ENCODE results near the gene GFER.

Gene GFER

DNA sequence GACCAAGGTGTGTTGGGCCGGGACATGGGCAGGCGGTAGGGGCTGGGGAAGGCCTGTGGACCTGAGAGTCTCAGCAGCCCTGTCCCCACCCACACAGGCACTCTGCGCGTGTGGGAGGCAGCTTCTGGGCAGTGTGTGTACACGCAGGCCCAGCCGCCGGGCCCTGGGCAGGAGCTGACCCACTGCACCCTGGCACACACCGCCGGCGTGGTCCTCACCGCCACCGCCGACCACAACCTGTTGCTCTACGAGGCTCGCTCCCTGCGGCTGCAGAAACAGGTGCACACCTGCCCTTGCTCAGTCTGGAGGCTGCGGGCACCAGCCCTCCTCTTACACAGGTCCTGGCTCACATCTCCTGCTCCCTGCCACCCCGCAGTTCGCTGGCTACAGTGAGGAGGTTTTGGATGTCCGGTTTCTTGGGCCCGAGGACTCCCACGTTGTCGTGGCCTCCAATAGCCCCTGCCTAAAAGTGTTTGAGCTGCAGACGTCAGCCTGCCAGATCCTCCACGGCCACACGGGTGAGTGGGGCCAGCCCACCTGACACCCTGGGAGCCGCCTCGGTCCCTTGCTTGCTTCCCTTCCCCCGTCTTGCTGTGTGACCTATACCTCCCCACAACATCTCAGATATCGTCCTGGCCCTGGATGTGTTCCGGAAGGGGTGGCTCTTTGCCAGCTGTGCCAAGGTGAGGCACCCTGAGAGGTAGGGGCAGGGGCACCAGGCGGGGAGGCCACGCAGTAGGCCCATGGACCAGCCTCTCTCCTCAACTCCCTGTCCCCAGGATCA, 8.4 kb upstream of the GFER start:
- DNase-seq: no peak

DNA sequence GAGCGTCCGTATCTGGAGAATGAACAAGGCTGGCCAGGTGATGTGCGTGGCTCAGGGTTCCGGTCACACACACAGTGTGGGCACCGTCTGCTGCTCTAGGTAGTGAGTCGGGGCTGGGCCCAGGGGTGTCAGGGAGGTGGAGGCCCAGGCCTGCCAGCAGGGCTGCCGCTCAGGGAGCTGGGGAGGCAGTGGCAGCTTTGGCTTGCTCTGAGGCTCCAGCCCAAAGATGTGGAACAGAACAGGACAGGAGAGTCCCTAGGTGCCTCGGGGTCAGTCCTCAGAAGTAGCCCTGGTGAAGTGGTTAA, 7.8 kb upstream of the GFER start:
- no peak for DNase-seq

DNA sequence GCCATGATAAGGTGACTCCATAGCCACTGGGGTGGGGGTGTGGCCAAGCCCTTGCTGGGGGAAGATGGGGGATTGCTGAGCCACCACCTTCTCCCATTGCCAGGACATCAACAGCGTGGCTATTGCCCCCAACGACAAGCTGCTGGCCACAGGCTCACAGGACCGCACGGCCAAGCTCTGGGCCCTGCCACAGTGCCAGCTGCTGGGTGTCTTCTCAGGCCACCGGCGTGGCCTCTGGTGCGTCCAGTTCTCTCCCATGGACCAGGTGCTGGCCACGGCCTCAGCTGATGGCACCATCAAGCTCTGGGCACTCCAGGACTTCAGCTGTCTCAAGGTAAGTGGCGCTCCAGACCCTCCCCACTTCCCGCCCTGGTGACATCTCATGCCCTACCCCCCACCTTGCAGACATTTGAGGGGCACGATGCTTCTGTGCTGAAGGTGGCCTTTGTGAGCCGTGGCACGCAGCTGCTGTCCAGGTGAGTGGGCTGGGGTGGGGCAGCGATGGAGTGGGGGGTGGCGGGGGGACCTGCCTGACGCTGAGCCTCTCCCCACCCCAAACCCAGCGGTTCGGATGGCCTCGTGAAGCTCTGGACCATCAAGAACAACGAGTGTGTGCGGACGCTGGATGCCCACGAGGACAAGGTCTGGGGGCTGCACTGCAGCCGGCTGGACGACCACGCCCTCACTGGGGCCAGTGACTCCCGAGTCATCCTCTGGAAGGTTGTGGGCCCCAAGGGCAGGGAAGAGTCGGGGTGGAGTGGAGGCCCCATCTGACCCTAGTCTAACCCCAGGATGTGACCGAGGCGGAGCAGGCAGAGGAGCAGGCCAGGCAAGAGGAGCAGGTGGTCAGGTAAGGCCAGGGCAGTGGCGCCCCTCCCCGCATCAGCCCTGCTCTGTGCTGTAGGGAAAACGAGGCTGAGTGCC, 6.8 kb upstream of the GFER start:
- no peak for DNase-seq

DNA sequence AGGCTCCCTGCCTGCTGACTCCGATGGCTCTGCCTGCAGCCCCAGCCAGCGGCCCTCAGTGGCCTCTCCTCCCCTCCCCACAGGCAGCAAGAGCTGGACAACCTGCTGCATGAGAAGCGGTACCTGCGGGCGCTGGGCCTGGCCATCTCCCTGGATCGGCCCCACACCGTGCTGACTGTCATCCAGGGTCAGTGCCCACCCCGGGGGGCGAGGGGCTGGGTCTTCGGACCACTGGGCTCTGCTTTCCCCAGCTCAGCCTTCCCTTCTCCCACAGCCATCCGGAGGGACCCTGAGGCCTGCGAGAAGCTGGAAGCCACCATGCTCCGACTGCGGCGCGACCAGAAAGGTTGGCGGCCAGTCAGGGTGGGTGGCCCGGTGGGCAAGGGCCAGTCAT, 6.1 kb upstream of the GFER start:
- no peak for DNase-seq

DNA sequence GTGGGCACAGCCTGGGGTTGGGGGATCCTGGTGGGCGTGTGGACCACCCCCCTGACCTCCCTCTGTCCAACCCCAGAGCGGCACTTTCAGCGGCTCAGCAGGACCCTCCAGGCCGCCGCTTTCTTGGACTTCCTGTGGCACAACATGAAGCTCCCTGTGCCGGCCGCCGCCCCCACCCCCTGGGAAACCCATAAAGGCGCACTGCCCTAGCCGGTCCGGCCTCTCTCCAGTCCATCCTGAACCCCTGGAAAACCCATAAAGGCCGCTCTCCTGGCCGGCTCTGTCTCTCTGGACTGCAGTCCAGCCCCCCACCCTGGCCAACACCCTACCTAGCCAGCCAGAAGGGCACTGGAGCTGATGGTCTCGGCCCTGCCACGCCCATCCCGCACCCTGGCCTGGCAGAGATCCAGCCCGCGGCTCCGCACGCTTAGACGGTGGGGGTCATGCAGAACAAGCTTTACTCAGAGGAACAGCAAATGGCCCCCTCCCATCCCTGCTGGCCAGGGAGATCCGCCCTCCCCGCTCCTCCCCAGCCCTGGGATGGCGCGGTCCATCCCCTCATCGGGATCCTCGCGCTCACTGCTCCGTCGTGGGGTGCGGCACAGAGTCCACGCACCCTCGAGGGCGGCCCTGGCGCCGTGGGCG, 5.4 kb upstream of the GFER start:
- no peak for DNase-seq

DNA sequence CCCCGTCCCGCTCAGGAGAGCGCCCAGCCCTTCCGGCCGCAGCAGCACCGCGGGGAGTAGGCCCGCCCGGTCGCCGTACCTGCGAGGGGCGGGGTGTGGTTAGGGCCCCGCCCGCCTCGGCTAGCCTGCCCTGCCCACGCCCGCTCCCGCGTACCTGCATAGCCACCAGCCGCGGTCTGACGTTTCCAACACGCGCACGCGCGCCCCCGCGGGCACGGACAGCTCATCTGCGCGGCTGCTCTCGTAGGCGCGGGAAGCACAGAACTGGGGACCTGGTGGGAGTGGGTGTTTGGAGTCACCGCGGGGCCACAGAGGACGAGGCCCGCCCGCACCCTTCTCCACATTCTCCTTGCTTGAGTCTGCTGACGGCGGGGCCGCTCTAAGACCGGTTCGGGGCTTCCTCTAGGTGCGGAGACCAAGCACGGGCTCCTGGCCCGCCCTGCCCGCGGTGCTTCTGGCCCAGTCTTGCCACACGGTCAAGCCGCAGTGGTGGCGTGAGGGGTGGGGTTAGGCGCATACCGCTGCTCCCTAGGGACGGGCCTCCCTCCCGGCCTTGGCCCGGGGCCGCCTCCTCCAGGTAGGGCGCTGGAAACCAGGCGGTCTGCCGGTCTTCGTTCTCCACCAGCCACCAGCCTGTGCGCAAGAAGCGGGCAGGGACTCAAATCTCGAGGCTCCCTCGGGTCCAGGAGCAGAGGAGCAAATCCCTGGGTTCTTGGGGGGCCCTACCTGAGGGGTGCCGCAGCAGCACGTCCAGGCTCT, 4.5 kb upstream of the GFER start:
- peak; percentile 37 for DNase-seq

DNA sequence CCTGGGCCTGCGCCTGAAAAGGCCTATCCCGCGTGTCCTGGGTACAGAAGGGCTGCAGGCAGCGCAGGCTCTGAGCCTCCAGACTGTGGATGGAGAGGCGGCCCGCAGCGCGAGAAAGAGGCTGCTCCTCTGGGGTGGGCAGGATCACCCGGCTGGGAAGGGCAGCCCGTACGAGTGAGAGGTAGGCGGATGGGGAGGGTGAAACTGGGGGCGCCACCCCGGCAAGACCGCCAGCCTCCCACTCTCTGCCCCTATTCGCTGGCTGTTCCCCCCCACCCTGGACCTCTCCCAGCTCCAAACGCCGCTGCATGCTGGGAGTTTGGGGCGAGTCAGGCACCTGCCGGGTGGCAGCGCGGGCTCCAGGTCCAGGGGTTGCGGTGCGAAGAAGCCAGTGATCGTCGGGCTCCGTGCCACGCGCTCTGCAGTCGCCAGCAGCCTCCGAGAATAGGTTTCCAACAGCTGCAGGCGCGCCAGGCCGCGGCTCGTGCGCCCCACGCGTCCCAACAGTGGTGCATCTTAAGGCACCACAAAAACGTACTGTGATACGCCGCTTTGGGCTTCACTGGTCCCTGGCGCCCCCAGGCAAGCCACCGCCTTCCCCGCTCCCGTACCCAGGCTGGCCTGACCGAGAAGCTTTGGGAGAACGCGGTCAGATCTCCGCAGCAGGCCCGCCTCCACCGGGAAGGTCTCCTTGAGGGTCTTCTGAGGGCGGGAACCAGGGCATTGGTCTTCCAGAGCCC, 3.8 kb upstream of the GFER start:
- no peak for DNase-seq

DNA sequence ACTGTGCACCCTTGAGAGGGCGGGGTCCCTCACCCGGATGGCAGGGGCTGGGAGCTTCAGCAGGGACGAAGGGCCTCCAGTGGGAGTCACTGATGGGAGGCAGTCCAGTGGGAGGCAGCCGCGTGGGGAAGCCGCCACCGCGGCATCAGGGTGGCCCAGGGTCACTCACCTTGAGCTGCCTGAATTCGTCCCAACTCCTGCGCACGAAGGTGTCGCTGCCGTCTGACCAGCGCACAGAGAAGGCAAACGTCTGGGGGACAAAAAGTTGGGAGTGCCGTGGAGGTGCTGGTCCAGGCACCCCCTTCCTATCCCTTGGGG, 3.3 kb upstream of the GFER start:
- no peak for DNase-seq

DNA sequence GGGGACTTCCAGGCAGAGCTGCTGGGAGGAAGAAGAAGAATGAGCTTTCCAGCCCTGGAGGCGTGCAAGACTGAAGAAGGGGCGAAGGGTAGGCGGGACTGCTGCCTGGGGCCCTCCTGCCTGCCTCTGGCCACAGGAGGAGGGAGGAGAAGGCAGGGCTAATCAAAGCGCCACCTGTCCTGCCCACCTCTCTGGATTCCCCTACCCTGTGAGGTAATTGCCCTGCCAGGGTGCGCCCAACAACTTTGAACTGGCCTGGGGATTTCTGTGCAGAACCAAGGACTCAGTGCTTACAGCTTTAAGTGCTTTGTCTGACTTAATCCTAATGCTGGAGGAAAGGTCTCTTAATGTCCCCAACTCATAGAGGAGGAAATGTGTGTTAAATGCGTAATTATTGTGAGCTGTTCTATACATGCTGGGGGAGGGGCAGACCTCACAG, 2.6 kb upstream of the GFER start, which contains the start of gene NOXO1:
Gene NOXO1 (minus strand): TSS at position 72 of the 439 bp plus-strand sequence. CDS start 290 bp downstream, outside the sequence.
- DNase-seq: no peak

DNA sequence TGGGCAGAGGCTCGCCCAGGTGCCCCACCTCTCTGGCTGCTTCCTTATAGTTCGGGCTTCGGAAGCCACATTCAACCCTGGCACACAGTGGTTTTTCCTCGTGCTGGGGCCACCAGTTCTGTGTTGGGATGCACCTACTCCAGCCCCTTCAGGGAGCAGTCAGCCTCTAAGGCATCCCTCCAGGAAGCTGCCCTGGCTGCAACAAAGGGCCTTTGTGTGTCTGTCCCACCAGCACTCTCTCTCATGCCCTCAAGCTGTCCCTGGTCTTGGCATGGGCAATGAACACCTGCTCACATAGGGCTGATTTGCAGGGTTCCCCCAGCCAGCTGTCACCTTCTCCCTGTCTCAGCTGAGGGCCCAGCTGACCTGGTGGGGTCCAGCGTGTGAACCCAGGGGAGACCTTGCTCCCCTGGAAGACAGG, 2.0 kb upstream of the GFER start:
- DNase-seq: no peak

DNA sequence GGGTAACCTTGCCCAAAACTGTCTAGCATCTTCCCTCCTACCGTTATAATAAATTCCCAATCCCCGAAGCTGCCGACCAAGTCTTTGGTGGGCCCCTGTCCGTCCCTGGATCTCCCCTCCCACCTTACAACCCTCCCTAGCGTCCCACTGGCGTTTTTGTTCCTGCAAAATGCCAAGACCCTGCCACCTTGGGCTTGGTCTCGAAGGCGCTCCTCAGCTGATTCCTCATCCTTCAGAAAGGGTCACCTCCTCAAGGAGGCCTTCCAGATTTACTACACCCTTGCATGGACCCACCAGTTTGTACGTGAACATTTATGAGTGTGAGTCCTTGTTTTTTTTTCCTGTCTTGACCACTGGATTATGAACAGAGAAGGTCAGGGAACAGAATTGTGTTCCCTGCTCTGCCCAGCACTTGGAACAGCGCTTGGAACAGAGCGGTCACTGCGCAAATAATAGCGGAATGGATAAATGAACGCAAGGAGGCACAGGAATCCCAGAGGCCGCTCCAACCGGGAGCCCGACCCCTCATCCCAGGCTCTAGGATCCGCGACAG, 926 bp upstream of the GFER start:
- no peak for DNase-seq

DNA sequence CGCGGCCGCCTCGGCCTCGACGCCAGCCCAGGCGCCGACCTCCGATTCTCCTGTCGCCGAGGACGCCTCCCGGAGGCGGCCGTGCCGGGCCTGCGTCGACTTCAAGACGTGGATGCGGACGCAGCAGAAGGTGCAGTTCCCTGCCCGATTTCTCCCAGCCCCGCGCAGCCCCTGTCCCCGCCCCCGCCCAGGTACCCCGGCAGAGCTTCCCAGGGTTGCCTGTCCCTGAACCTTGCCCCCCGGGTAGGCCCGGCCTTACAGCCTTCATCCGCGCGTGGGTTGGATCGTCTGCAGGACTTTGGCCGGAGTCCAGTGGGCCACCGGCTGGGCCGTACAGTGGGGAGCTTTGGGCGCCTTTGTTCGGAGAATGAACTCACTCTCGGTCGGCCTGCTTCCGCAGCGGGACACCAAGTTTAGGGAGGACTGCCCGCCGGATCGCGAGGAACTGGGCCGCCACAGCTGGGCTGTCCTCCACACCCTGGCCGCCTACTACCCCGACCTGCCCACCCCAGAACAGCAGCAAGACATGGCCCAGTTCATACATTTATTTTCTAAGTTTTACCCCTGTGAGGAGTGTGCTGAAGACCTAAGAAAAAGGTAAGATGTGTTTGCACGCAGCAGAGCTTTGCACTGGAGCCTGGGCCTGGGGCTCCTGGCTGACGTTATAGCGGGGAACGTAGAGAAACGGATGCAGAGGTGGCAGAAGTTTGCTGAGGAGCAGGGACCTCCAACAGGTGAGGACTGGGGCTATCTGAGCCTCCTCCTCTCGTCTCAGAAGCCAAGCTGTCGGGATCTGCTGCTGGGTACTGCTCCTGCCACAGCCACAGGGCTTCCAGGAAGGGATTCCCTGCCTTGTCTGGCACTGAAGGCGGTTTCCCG, 593 bp downstream of the GFER start:
- no peak for DNase-seq

DNA sequence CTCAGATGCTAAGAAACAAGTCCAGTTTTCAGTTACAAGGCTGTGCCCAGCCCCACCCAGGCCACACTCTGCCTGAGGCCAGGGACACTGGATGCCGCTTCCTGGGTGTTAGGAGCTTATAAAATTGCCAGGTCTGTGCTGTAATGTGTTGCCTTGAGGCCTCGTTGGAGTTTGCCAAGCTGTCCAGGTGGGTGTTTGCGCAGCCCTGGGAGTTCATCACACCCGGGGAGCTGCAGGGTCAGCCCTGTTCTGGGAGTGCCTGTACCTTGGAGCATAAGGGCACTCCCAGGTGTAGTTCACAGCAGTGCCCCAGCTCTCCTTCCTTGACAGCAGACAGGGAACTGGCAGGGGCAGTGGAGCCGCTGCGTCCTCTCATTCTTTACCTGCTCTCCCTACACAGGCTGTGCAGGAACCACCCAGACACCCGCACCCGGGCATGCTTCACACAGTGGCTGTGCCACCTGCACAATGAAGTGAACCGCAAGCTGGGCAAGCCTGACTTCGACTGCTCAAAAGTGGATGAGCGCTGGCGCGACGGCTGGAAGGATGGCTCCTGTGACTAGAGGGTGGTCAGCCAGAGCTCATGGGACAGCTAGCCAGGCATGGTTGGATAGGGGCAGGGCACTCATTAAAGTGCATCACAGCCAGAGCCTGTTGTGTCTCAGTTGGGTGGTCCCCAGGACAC, 1.6 kb downstream of the GFER start:
- no peak for DNase-seq

DNA sequence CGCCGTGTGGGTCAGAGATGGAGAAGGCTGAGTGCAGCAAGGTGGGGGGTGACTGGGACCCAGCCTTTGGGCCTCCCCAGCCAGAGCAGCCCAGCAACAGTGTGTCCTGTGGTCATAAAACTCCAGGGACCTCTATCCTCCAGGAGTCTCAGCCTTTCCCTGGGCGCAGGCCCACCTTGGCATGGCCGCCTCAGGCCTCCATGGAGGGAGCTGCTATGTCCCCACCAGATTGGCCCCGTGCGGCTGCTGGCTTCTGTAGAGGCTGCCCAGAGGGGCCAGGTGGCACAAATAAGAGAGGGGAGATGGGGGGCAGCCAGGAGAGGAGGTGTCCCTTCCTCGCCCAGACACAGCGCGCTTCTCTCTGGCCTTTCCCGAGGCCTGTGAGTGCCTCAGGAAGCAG, 3.2 kb downstream of the GFER start:
- no peak for DNase-seq

DNA sequence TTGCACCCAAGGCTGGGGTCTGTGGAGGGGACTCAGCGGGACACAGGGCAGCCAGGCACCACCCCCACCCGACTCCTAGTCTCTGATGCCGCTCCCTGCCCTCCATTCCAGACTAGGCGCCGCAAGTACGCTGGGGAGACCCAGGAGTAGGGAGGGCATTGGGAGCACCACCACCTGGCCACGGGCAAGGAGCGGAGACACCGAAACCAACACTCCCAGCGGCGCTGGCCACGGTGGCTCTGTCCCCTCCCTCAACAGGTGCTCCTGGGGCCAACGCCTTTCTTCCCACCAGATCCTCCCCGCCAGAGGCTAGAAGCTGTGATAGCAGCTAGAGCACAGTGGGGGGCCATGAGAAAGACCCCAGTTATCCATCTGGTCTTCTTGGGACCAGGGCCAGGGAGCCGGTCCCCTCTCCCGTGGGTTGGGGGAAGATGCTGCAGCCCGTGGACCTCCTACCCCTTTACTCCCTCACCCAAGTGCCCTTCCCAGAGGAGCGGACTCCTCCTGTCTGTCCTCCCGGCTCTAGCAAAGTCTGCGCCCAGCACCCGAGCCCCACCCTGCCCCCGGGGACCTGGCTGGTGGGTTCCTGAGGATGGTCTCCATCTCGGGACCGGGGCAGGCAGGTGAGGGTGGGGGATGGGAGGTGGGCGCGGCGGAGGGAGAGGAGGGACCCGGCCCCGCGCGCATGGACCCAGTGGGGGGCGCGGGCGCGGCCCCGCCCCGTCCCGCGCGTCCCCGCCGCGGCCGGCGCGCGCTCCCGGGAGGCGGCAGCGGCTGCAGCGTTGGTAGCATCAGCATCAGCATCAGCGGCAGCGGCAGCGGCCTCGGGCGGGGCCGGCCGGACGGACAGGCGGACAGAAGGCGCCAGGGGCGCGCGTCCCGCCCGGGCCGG, 5.5 kb downstream of the GFER start, which contains the start of gene SYNGR3:
Gene SYNGR3 (plus strand): TSS at position 762 of the 892 bp plus-strand sequence. CDS start 133 bp downstream, outside the sequence.
- no peak for DNase-seq

DNA sequence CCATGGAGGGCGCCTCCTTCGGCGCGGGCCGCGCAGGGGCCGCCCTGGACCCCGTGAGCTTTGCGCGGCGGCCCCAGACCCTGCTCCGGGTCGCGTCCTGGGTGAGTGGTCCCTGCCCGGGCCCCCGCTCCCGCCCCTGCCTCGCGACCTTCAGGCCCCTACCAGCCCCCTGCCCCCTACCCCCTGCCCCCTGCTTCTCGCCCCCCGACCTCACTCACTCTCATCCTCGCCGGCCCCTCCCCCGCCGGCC, 6.0 kb downstream of the GFER start:
- DNase-seq: no peak

DNA sequence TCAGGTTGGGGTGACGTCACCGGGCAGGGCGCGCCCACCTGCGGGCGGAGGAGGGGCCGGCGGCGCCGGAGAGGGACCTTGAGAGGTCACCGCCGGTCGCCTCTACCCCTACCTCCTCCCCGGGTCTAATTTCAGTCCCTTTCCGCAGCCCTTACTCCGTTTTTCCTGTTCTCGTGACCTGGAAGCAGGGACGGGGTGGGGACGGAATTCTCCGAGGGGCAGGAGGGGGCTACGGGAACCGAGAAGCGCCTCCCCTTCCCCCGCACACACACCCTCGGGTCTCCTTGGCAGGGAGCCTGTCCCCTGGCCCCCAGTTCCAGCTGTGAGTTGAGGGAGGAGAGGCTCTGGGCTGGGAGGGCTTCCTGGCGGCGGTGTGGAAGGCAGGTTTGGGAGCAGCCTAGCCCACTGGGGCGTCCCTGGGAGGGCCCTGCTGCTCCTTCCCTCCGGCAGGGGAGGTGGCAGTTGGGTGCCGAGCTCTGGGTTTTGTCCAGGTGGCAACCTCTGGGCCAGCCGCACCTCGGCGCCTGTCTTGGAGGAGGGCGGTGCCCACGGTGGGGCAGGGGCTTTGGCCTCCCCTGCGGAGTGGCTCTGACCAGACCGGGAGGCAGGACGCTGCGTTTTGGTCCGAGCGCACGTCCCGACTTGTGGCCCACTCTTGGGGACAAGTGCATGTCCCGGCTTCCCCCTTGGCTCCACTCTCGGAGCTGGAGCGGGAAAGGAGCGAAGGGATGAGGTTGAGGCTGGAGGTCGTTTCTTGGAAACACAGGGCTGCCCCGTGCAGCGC, 6.5 kb downstream of the GFER start:
- peak; percentile 24 for DNase-seq

DNA sequence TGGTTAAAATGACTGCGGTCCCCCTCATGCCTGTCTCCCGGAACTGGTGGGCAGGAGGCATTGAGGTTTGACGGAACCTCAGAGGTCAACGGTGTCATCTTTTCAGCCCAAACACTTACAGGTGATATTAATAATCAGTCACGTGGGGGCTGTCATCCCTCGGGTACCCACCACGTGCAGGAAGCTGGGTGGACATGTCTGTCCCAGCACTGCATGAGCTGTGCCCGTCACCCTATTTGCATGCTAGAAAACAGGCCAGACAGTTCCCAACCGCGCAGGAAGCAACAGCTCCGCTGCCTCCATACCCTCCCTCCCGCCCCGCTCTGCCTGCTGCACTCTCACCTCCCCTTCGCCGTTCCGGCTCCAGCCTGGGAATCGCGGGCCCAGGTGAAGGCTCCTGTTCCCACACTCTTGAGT, 7.2 kb downstream of the GFER start:
- peak; percentile 33 for DNase-seq

DNA sequence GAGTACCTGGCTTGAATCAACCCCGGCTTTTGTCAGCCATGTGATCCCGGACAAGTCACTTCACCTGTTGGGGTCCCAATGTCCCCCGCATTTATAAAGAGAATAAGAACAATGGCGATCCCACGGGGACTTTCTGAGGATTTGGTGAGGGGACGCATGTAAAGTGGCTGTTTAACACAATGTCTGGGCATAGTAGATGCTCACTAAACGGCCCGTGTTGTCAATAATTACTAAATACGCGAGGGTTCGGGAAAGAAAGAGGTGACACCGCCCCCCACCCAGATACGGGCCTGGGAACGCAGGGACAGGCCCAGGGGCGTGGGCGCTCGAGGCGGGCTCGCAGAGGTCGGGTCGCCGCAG, 7.6 kb downstream of the GFER start:
- no peak for DNase-seq

Measured in stimulated activated naive CD4-positive, alpha-beta T cell treated with Interleukin-2 at 50 U/mL for 16 hours (primary cell).